NCI-H2171 (cell line): ENCODE data around the gene FGF14.

Experiments
- DNase-seq: peaks from one replicate; lab custom pipeline; 2025; lab: John Stamatoyannopoulos, UW

FGF14 gene

DNA sequence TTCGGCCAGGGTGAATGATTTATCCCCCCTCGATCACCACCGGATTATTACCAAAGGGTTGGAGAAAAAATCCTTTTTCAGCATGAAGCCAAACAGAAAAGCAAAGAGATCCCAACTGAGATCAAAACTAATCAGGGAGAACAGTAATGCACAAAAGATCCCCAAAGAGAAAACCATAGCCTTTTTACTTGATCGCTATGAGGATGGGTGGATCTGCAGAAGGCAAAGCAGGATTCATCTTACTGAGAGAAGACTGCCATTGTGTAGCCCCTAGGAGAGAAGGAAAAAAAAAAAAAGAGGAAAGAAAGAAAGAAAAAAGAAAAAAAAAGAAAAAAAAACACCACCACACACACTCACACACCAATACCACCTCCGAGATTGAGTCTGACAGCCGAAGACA lies at the start of gene FGF14:
Gene FGF14 (minus strand): TSS at position 283 of the 400 bp plus-strand sequence.
- no peak for DNase-seq

DNA sequence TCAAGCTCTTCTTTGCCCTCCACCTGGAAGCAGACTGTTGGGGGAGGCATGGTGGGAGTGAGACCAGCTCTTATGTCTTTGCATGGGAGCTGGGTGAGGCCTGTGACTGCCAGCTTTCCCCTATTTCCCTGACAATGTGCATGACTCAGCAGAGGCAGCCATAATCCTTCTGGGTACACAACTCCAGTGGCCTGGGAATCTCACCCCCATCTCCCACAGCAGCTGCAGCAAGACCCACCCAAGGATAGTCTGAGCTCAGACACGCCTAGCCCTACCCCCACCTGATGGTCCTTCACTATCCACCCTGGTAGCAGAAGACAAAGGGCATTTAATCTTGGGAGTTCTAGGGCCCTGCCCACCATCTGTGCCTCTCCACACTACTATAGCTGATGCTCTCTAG lies 41.4 kb upstream of the FGF14 start:
- DNase-seq: peak; percentile 16

DNA sequence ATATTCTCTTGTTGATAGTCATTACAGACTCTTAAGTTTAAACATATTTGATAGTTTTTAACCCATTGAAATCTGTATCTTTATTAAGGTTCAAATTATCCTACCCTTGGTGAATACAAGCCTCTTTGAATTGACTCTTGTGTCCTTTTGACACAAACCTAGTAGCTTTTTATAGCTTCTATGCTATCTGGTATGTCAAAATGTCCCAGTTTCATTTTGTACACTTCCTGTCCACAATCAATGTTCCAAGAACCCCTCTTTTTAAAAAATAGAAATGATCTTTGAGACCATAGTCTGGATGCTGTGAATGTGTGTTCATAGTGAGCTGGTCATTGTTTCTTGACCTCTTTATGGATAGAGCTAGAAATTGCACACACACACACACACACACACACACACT lies 39.2 kb upstream of the FGF14 start:
- DNase-seq: no peak

DNA sequence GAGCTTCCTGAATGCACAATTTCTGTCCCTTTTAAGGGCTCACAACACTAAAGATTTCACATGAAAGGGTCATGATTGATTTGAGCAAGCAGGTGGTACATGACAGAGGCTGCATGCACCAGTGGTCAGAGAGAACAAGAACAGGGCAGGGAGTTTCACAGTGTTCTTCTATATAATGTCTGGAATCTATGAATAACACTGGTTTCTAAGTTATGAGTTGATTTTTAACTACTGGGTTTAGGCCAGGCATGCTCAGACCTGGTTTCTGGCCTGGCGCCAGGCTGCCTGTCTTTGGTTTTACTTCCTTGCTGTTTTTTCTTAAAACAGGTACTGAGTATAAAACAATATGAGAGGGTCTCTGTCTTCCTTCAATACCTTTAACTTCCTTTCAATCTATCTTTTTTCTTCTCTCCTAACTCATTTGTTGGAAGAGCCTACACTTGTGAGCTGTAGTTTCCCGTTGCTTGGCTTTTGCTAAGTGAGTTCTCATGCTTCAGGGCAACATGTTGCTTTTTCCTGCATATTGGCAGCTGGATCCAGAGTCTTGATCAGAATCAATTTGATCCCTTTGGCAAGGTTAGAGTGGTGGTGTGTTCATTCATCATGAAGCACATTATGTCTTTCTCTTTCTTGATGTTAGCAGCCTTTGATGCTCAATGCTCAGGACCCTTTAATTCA lies 38.5 kb upstream of the FGF14 start:
- peak; percentile 28 for DNase-seq

DNA sequence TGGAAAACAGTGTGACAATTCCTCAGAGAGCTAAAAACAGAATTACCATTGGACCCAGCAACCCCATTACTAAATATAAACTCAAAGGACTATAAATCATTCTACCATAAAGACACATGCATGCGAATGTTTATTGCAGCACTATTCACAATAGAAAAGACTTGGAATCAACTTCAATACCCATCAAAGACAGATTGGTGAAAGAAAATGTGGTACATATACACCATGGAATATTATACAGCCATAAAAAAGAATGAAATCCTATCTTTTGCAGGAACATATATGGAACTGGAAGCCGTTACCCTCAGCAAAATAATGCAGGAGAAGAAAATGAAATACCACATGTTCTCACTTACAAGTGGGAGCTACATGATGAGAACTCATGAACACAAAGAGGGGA lies 20.8 kb upstream of the FGF14 start:
- DNase-seq: no peak

DNA sequence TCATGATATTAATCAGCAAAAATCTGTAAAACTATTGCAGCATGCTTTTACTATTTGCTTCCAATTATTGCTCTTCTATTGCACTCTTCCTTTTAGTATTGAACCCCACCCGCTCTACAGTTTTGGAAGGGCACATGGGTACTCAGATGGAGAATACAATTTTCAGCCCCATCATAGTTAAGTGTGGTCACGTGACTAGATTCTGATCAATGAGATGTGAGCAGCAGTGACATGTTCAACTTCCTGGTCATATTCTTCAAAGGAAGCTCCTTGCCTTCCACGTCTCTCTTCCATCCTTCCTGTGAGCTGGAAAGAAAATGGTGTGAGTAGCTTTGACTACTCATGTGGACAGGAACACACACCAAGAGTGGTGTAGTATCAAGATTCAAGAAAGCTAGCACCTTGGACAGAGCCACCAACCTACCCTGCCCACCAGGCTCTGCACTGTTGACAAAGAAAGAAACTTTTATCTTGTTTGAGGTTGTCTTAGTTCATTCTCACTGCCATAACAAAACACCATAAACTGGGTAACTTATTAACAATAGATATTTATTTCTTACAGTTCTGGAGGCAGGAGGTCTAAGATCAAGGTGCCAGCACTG lies 3.8 kb upstream of the FGF14 start:
- DNase-seq: no peak

DNA sequence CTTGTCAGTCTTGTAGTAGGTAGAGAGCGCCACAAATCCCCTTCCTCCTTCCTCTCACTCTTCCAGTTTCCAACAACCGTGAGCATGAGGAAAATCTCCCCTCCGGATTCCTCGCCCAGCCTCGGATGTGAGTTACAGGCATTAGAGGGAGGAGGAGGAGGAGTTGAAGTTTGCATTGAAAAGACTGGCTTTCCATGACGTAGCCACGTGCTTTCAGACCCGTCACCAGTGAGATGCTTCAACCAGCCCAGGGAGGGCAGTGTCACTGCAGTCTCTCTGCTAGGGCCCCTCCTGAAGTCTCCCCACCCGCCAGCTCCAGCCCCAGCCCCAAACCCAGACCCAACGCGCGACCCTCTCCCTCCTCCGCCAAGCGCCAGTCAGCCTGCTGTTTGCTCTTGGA lies 442 bp upstream of the FGF14 start:
- DNase-seq: no peak

DNA sequence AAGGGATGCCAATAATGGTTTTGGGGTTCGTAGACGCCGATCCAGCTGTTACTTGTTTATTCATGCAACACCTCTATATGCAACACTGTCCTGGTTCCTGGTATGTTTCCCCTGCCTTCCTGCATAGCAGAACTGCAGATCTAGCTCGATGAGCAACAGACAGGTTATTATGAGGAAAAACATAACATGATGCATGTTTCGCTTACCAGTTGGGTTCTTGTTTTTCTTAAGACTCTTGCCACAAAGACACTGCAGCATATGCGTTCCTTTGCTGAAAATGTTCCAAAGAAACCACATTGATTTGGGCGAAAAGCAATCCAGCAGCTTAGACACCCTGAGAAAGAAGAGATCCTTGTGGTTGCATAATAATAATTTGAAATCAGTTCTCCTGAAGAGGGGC lies 583 bp downstream of the FGF14 start:
- DNase-seq: no peak

DNA sequence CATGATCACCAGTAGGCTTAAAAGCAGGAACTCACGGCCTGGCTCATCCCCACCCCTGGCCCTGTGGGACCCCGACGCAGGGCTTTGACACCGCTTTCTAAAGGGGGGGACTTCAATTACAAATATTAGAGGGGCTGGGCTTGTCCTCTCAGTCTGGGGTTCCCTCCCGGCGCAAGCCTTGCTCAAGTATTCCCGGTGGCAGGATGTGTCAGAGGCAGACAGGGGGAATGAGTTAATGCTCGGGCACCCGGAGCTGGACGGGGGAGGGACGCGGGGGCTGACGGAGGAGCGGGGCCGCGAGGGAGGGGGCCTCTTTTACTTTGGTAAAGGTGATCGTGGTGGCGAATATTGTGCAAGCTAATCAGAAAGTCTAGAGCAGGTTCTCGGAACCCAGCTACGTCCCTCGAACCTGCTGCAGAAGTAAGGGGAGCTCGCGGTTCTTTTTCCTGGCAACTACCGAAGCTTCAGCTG lies 1.1 kb downstream of the FGF14 start:
- DNase-seq: no peak

DNA sequence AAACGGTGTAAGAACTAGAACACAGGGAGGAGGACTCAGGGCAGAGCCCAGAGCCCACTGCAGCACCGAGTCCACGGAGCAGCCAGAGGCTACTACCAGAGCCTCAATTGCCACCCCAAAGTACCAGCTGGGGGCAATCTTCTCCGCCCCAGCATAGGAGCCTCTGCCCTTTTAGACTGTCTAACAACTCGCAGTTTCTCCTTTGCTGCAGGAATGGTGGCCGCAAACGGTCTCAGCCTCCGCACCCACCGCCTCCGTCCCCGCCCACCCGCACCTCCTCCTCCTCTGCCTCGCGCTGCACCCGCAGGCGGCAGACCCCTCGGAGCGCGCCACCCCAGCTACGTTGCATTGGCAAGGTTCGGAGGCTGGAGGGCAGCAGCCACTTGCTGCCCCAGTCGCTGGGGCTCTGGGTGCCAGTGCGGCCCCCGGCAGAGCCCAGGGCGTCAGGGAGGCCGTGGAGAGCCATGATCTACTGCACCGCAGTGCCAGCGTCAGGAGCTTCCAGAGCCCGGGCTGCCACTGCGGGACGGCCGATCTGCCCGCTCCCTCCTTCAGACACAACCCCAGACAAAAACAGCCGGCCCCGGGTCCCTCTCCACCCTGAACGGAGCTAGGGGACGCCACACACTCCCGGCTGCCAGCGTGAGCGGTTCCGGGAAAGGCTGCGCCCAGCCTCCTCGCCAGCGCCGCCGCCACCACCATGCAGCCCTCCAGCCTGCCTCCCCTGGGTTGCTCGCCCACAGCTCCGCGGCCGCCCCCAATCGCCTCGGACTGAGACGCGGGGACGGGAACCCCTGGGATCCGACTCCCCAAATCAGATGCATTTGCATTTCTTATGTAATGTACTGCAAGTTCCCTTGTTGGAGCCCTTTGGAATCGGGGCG lies 1.8 kb downstream of the FGF14 start:
- DNase-seq: peak; percentile 25

DNA sequence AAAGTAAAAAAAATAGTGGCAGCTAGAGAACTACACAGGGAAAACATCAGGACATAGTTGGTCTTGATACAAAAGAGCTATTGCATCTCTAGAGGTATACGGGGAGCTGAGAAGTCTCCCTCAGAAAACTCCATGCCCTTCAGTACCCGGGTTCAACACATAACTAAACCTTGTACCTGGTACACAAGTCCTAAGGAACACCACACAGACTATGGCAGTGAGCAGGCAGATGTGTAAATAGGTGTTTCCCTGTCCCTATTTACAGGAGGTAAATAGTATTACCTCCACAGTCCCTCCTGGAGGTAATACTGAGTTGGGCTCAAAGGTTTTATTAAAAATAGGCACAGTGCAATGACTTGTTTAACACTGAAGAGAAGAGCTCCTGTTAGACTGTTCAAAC lies 5.9 kb downstream of the FGF14 start:
- DNase-seq: no peak

DNA sequence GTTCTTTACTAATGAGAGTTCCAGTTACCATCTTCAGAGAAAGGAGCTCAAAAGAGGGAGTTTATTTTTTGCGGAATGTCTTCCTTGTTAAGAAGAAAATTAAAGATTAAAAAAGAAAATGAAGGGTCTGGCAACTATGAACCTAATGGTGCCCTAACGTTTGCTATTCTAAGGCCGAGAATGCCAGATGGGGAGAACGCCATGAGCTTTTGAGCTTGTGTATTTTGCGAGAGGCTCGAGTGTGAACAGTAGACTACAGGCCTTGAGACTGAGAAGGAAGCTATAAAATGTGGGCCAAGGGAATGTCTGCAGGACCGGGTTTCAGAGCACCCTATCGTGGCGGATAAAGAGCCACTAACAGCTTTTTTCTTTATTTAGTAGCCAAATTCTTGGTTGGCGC lies 6.7 kb downstream of the FGF14 start:
- no peak for DNase-seq

DNA sequence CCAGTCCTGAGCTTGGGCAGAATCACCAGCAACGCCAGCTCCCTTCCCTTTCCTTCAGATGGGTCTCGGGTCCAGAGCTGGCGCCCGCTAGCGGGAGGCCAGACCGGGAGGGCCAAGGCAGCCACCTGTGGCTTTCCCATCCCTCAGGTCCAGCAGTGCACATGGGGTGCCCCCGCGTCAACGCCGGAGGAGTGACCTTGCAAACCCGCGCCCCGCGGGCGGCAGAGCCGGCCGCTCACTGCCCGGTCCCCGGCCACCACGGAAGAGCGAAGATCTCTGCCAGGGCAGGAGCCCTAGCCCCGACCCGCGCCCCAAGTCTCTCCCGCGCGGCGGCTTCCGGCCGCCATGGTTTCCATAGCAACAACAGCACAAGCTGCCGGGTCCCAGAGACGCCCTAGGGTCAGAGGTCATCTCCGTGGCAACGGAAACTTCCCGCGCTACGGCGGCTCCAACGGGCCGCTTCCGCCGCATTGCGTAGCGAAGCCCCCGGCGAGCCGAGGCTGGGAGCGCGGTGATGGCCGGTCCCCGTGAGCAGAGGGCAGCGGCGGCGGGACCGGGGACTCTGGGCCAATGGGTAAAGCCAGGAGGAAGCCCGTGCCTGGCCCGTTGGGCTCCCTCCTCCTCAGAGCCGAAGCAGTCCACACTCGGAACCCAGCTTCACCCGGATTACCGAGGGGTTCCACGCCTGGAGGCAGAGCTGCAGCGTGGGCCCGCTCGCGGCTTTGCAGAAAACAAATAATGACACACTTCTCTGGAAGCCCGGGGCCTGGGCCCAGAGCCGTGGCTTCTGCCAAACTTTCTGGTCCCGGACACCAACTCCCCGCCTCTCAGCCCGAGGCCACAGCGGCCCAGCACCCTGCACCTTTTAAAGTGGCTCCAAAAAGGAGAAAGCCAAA lies 7.4 kb downstream of the FGF14 start:
- peak; percentile 93 for DNase-seq

DNA sequence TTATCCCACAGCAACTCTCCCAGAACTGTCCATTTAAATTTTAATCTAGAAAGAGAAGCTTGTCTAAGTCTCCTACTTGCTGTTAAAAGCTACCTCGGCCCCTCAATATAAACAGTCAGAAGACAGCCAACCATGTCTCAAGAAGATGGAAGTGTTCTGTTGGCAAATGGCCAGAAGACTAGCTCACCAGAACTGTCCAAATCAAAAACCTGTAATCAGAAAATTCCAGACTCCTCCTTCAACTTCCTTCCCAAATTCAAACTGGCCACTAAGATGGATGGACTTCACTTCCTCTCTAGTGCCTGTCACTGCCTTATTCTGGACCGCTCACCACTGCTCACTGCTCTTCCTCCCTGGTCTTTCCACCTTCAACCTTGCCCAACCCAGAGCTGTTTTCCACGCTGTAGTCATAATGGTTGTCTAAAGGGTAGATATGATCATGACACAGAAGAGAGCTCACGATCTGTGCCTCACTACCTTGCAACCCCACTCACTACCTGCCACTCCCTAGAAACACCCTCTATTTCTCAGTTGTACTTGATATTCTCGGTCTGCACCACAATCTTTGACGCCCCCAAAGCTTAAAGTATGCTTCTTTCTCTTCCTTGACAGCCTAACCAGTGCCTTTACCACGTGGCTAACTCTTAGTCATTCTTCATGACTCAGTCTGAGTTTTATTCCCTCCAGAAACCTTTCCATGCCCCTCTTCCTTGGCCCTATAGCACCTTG lies 9.2 kb downstream of the FGF14 start:
- no peak for DNase-seq

DNA sequence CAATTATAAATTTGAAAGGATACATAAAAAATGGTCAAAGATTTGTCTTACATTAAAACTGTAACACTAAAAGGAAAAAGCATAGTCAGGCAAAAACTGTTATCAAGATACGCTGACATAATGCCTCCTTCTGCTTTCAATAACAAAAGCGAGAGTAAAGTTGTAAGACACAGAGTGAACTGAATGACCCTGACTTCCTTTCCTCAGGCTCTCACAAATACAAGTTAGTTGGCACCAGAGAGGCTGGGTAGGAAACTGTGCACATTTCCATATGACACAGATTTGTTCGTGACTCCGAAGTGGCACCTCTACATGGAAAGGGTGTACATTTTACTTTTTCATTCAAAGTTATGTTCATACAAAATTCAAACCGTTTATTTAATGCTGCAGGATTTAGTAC lies 15.4 kb downstream of the FGF14 start:
- DNase-seq: no peak

DNA sequence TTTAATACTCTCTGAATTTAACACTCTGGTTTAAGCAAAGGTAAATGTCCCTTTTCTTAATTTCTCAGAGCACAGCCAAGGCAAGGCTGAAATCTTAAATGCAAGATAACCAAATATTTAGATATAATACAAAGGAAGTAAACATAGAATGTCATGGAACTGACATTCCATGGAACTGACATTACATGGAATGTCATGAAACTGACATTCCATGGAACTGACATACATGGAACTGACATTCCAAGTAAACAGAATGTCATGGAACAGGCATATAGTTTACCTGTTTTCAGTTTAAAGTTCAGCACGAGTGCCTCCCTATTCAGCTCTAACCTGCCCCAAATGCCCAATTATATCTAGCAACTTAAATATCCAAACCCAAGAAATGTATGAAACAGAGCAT lies 21.8 kb downstream of the FGF14 start:
- no peak for DNase-seq

DNA sequence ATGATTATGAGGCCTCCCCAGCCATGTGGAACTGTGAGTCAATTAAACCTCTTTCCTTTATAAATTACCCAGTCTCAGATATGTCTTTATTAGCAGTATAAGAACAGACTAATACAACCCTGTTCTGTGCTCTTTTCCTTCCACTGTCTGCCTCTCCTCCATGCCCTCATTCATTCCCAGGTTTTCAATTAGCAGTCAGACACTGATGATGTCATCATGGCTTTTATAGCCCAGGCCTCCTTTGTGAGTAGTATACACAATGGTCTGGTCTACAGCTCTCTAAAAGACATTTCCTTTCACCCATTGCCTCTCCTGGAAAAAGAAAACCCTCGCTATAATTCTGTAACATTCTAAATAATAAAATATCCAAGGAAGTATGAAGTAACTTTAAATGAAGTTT lies 25.5 kb downstream of the FGF14 start:
- DNase-seq: no peak

DNA sequence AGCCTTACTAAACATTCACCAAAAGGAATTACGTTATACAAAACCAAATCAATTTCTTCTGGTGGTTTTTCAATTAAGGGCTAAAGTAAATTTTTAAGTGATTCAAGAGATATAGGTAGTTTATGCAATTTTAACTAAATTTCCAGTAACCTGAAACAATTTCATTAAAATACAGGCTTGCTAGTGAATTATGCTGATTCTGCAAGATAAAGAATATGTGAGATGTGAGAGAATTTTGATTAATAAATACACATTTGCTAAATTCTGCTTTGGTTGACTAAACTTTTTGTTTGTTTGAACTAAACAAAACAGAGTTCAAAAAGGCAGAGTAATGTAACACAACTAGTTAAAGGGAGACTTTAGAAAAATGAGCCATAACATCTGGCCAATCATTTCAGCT lies 27.1 kb downstream of the FGF14 start:
- no peak for DNase-seq

DNA sequence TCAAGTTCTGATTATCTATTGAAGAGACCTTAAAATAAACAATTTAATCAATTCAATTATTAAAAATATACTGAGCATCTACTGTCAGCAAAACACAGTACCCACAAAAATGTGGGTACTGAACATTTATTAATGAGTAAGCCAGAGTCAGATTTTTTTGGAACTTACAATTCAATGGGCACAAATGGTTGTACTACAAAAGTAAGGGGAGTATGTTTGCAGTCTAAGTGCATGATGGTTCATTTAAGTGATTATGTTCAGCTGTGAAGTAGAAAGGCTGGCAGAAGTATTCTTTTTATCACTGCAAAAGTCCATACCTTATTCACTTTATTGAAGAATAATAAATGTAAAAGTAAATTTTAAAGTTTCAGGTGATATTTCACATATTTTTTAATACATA lies 27.6 kb downstream of the FGF14 start:
- no peak for DNase-seq

DNA sequence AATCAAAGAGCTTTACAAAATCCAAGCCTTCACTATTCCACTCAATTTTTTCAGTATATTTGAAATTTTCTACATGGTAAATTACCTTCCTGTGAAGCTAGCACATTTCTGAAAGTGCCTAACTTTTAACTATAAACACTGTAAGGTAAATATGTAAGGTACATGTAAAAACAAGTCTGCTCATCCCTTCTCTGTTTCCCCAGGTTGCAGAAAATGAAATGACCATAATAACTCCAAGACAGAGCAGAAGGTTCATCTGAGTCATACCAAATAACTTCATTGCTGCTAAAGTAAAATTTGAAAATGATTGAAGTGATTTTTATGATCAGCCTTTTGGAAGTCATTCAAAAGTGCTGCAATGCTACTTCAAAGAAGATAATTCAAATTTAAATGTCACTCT lies 28.6 kb downstream of the FGF14 start:
- no peak for DNase-seq

DNA sequence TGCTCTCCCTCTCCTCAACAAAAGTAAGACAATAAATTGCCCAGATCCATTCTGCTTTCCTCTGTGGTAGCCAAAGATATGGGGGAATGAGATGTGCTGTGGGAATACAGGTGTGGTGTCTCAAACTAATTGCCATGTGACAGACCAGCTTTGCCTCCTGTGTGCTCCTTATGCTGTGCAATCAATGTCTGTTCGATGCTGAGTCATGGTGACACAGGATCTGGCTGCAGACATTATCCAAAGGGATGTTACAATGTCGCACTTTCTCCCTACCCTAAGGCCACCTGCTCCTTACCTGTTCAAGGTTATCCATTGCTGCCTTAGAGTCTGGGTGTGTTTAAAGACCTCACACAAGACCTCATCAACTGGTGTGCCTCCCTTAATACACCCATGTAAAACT lies 32.5 kb downstream of the FGF14 start:
- peak; percentile 44 for DNase-seq
